CD4-positive, alpha-beta T cell treated with Interleukin-21 for 1 hour (primary cell): ENCODE data around the gene CAMSAP2.
"Not testable (repeated sequence)": the region's sequence is repeated elsewhere in the genome, so short reads cannot be mapped to it uniquely, and the experiment has no call there.

Experiments used
- DNase-seq: peaks from one replicate; pipeline ENCODE4 v3.0.0-alpha.2; 2020

The CAMSAP2 gene

DNA sequence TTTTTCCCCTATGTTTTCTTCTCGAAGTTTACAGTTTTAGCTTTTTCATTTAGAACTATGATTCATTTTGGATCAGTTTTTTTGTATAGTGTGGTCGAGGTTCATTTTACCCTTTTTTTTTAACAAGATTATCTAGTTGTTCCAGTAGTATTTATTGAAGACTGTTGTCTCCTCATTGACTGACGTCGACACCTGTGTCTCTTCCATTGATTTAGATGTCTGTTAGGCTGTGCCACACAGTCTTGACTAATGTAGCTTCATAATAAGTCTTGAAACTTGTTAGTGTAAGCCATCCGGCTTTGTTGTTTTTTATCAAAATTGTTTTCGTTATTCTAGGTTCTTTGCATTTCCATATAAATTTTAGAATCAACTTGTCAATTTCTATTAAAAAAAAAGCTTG lies 45.2 kb downstream of the CAMSAP2 start:
- DNase-seq: no peak

DNA sequence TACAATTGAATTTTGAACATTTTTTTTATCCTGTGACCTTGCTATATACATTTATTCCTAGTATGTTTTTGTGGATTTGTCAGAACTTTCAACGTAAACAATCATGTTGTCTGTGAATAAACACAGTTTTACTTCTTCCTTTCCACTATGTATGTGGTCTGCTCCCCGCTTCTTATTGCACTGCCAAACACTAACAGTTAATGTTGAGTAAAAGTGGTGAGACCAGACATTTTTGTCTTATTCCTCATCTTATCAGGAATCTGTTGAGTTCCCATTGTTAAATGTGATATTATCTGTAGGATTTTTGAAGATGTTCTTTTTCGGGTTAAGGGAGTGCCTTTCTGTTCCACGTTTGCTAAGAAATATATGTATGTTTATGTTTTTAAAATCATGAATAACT lies 45.9 kb downstream of the CAMSAP2 start:
- DNase-seq: no peak

DNA sequence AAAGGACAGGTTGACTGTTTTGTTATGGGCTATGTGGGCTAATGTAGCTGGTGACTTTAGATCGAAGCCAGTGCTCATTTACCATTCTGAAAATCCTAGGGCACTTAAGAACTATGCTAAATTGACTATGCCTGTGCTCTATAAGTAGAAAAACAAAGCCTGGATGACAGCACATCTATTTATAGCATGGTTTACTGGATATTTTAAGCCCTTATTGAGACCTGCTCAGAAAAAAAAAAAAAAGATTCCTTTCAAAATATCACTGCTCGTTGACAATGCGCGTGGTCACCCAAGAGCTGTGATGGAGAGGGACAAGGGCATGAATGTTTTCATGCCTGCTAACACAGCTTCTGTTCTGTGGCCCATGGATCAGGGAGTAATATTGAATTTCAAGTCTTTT lies 48.1 kb downstream of the CAMSAP2 start:
- no peak for DNase-seq

DNA sequence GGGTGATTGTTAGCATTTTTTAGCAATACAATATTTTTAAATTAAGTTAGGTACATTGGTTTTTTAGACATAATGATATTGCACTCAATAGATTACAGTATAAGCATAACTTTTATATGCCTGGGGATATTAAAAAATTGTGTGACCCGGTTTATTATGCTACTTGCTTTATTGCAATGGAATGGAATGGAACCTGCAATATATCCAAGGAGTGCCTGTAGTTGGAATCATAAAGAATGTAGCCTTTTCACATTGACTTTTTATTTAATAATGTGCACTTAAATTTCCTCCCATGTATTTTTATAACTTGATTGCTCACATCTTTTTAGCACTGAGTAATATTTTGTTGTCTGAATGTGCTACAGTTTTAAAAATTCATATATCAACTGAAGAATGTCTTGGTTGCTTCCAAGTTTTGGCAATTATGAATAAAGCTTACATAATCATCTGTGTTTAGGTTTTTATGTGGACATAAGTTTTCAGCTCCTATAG lies 49.2 kb downstream of the CAMSAP2 start:
- no peak for DNase-seq

DNA sequence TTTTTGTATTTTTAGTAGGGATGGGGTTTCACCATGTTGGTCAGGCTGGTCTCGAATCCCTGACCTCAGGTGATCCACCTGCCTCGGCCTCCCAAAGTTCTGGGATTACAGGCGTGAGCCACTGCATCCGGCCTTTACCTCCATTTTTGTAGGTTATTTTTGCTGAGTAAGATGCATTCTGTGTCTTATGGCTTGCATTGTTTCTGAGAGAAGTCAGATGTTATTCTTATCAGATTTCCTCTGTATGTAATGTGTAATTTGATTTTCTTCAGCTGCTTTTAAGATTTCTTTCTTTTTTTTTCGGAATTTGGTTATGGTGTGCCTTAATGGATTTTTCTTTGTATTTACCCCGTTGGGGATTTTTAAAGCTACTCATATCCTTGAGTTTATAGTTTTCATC lies 52.3 kb downstream of the CAMSAP2 start:
- not testable (repeated sequence) for DNase-seq

DNA sequence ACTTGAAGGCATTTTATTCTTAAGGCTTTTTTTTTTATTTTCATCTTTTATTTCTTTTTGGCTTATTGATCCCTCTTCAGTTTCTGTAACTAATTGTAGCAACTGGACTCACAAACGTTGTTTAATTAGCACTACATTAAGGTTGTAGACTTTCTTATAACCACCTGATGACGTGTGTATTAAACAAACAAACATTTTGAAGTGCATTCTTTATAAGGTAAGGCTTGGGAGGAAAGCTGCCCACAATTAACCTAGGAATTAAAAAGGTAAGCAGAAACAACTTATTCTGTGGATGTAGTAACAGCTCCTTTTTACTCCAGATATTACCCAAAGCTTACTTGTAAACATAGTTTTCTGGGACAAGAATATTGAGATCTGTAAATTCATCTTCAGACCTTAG lies 55.0 kb downstream of the CAMSAP2 start:
- no peak for DNase-seq

DNA sequence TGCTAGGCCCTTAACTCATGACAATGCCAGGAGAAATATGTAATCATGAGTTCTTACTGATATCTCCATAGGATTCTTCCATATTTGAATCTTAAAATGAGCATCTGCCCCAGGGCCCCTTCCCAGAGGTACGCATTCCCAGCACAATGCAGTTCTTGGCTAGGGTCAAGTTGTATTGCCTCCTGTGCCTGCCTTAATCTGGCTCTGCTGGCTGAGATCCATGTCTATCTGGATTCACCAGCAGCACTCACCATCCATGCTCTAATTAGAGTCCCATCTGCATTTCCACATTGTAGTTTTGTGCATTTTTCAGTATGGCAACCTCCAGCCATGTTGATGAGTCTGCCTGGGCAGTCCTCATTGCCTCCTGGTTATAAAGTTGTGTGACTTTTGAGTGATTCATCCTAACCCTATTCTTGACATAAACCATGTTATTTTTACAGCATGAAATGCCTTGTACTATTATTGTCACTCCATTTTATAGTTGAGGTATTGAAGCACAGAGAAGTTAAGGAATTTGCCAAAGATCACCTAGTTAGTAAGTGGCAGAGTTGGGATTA lies 55.9 kb downstream of the CAMSAP2 start:
- no peak for DNase-seq

DNA sequence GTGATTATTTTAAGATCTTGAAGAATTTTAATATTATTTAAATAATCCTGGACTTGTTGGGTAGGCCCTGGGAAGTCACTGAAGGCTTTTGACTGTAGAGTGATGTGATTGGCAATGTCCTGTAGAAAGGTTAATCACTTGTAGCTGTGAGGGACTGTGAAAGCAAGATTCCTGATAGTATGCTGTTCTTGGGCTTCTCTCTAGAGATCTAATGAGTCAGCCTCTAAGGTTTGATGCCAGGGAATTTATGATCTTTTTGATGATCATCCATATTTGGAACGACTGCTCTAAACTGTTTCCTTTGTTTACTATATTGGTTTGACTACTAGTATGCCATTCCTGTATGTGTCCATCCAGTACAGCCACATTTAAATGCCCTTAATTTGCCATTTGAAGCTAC lies 56.5 kb downstream of the CAMSAP2 start:
- no peak for DNase-seq

DNA sequence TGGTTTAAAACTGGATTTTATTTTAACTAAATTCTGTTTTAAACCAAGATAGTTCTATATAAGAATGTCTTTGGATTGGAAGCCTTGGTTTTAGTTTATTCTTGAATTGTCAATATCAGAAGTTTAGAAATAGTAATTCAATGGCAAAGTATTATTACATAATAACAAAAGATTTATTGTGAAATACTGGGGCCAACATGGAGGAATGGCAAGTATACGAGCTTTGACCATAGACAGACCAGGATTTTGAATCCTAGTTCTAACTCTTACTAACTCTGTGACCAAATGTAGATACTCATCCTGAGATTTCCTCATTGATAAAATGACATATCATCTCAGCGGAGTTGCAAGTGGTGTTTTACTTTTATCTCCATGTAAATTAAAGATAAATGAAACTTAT lies 63.3 kb downstream of the CAMSAP2 start:
- DNase-seq: no peak

DNA sequence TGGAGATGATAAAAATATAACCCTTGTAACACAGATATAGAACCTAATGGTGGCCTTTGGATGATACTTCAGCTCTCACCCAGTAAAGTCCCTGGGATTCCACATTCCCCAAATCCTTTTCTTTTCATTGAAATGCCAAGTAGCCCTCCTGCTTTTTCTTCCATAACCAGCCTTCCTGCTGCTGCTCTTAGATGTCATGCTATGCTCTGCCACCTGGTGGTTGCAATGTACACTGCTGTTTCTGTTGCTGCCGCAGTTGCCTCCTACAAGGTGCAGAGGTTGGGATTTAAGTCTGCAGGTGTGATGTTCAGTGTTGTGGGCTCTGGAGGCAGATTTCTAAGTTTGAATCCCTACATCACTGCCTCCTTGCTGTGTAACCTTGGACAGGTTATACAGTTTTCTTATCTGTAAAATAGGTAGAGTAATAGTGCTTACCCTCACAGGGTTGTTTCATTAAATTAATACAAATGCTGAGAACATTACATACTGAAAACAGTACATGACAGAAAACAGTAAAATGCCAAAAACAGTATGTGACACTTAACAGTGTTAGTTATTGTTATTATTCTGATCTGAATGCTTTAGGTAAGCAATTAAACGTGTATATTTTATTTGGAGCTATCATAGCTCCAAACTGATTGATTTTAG lies 64.3 kb downstream of the CAMSAP2 start:
- DNase-seq: peak; percentile 76

DNA sequence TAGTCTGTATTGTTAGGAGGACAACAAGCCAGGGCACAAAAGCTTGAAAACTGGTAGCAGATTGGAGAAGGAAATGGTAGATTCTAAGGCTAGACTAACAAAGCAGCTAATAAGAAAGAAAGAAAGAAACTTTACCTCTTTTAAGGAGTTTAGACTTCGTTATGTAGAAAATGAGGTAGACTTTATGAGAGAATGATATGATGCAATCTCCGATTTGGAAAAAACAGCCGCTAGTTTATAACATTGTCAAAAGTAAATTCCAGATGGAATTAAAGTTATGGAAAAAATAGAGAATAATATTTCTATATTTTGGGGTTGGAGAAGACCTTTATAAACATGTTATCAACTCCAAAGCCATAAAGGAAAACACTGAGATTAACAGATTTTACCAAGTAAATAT lies 67.0 kb downstream of the CAMSAP2 start:
- no peak for DNase-seq

DNA sequence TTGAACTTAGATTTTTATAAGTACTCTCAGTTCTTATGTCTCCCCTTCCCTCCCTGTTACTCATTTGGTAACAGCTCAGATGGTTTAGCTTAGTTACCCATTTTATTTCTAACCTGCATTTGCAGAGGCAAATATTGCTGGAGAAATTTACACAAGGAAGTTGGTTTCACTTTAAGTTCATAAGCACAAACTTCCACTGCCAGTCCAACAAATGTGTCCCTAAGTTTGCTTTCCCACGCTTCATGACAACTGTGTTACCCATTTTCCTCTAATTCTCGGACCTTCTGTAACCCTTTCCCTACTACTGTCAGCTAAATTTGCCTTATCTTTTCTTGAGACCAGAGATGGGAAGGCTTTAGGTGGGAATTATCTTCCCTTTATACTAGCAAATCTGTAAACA lies 70.2 kb downstream of the CAMSAP2 start:
- DNase-seq: no peak

DNA sequence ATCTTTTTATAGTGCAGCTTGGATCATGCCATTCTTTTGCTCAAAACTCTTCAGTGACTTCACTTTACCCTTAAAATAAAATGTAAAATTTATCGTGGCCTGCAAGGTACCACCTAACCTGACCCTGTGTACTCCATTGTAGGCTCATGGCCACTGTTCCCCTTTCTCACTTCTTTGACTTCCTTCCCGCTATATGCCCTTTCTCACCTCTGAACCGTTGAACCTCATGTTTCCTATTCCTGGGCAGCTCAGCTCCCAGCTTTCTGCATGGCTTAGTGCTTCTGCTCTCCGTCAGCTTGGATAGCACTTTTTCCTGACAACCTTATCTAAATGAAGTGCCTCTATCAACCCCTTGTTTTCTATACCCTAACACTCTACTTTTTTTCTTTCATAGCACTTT lies 73.0 kb downstream of the CAMSAP2 start:
- no peak for DNase-seq

DNA sequence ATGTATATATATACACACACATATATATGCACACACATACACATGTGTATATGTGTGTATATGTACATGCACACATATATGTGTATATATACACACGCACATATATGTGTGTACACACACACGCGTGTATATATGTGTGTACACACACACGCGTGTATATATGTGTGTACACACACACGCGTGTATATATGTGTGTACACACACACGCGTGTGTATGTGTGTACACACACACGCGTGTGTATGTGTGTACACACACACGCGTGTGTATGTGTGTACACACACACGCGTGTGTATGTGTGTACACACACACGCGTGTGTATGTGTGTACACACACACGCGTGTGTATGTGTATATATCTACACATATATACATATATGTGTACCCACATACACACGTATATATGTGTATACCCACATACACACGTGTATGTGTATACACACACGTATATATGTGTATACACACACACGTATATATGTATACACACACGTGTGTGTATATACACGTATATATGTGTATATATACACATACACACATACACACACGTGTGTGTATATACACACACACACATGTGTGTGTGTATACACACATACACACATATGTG lies 78.0 kb downstream of the CAMSAP2 start:
- not testable (repeated sequence) for DNase-seq

DNA sequence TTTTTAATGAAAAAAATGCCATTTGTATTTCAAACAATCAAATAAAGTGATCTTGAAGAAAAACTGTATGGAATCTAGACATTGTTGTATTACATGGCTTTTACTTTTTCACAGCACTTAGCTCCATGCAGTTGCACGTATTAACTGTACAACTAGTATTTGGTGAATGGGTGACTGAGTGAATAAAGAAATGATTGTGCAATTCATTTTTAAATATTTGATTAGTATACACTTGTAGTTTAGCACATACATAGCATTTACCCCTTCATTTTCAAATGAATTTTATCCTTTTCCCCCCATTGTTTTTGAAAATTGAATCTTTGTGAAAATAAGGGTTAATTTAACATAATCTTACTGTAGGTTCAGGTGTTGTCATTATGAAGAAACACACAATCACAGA lies 79.6 kb downstream of the CAMSAP2 start:
- no peak for DNase-seq

DNA sequence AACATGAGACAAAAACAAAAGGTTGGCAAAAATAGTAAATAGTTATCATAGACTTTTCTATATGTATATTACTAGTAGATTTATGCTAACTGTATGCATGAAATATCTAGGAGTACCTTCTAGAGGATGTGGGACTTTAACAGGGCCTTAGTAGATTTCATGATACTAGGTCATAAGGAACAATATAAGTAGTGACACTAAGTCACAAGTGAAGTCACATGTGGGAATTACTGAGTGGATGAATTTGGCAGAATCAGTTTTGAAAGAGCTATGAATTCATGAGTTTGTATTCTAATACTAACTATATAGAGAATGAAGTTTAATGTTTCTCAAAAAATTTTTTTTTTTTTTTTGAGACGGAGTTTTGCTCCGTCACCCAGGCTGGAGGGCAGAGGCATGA lies 81.0 kb downstream of the CAMSAP2 start:
- DNase-seq: no peak

DNA sequence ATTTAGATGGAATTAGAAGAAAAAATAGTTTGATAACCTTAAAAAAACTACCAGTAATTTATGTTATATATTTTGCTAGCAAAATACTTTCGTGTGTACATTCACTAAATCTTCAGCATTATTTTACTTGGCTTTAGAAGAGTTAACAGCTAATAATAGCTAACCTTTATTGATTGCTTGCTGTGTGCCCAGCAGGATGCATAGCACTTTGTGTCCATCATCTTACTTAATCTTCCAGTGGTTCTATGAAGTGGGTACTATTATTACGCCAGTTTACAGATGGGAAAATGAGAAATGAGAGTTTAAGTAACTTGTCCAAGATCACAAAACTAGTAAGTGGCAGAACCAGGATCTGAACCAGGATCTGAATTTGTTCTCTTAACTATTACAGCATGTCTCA lies 92.4 kb downstream of the CAMSAP2 start:
- DNase-seq: no peak

DNA sequence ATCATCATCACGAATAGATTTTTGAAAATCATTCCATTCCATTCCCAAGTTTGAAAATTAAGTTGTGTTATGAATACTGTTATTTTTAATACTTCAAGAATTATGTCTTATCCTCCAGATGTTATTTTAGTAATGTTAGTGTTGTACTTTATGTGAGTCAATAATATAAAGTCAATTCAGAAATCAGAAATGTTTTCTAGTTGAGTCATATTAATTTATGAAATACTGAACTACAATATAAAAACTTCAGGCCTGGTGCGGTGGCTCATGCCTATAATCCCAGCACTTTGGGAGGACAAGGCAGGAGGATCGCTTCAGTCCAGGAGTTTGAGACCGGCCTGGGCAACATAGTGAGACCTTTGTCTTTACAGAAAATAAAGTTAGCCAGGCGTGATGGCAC lies 95.7 kb downstream of the CAMSAP2 start:
- no peak for DNase-seq

DNA sequence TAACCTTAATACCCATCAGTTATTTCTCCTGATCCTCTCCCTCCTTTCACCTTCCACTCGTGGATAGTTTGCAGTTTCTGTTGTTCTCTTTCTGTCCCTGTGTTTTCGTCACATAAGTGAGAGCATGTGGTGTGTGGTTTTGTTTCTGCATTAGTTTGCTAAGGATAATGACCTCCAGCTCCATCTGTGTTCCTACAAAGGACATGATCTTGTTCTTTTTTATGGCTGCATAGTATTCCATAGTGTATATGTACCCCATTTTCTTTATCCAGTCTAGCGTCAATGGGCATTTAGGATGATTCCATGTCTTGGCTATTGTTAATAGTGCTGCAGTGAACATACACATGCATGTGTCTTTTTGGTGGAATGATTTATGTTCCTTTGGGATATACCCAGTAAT lies 97.5 kb downstream of the CAMSAP2 start:
- DNase-seq: no peak

DNA sequence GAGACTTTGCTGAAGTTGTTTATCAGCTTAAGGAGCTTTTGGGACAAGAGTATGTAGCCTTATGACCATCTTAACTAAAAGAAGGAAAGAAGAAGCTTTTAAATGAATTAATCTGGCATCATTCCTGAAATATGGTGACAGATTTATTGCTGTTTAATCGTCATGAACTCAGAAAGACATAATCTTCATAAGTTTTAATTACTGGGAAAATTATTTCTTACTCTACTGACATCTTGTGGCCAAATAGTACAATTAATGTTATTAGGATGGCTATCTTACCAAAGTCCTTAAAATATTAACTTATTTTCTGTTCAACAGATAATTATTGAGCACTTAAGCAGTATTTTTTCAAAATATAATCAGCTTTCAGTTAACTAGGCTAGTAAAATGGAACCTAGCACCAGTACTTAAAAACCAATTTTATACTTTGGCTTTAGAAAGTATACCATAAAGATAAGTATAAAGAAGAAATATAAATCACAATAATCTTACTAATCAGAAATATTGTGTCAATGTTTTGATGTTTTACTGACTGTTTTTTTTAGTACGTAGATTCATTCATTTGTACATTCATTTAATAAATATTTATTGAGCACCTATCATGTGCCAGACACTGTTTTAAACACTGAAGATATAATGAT lies 99.4 kb downstream of the CAMSAP2 start:
- no peak for DNase-seq

DNA sequence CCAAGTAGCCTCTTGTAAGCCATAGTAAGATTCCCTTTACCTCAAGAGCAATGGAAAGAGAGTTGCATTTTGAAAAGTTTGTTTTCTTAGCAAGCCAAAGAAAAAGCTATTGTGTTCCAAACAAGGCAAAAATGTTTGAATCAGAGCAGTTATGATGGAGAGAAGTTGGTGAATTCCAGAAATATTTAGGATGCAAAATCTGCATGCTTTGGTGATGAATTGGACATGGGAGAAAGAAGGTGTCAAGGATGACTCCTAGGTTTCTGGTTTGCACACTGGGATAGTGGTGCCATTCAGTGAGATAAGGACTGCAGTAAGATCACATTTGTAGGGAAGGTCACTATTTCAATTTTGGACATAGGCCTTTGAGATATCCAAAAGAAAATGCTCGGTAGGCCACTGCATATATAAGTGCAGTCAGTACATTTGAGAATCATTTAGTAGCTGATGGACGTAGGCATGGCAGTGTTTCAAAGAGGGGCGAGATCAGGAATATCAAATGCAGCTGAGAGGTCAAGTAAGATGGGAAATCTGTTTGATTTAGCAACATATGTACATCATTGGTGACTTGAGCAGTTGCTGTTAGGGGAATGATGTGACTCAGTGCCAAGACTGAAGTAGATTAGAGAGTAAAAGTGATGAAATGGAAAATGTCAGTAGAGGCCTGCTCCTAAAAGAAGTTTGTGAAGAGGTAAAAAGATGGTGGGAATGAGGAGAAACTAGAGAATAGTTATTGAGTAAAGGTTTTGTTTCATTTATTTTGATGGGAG lies 100.2 kb downstream of the CAMSAP2 start:
- DNase-seq: no peak

DNA sequence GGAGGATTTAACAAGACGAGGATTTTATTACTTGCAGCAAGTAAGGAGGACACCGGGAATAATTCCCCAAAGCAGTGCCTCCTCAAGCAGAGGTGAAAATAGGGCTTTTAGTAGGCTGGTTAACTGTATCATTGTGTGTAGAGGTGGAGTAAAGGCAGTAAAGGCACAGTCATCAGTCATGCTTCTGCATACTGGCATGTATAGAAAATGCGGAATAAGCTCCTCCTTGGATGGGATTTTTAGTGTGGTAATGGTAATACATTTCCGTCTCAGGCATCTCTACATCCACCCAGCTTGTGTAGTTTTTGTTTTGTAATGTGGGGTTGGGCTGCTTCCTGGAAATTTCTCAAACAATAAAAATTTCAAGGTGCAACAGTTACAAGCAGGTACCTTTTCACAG lies 106.7 kb downstream of the CAMSAP2 start:
- DNase-seq: no peak

DNA sequence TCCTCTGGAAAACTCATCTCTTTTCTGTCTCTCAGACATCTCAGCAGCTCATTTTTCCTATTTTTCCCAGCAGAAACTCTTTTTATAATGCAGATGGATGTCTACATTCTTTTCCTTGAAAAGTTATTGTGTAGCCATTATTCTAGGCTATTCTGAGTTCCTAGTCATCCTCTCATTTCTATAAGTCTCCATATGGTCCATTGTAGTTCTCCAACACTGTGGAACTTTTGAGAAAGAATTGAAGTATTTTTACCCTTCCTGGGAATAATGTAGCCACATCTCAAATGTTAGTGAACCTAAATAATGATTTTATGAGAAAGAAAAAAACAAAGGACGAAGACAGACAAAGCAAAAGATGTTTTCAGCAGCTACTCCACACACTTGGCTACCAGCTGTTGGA lies 107.7 kb downstream of the CAMSAP2 start:
- no peak for DNase-seq

DNA sequence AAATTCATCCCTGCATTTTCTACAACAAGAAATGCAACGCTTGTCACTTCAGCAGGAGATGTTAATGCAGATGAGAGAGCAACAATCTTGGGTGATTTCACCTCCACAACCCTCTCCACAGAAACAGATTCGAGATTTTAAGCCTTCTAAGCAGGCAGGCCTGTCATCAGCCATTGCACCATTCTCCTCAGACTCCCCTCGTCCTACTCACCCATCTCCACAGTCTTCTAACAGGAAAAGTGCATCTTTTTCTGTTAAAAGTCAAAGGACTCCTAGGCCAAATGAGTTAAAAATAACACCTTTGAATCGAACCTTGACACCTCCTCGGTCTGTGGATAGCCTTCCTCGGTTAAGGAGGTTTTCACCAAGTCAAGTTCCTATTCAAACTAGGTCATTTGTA lies 110.7 kb downstream of the CAMSAP2 start:
- no peak for DNase-seq
